Stimulated activated CD8-positive, alpha-beta memory T cell treated with anti-CD3 and anti-CD28 coated beads, Interleukin-4, amount 100 ng/mL, for 24 hours (primary cell): ENCODE data around the gene MAP3K21.

Experiments used
- DNase-seq: peaks from one replicate; pipeline ENCODE4 v3.0.0-alpha.2; 2020; ENCODE audit warnings: low read depth

Gene MAP3K21

DNA sequence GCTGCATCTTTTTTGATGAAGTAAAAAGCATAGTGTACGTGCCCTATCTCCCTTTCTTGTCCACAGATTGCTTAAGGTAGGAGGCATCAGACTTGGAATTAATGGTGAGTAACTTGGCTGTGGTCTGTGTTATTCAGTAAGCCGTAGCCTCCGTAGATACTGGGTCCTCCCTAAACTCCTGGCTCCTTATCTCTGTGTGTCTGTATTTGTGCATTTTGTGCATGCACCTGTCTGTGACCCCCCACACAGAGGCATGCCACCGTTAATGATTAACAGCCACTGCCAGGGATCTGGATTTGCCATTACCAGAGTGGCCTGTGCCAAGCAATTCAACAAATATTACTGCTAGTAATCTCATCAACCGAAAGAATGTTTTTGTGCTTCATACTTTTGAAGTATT, 31.9 kb downstream of the MAP3K21 start:
- no peak for DNase-seq

DNA sequence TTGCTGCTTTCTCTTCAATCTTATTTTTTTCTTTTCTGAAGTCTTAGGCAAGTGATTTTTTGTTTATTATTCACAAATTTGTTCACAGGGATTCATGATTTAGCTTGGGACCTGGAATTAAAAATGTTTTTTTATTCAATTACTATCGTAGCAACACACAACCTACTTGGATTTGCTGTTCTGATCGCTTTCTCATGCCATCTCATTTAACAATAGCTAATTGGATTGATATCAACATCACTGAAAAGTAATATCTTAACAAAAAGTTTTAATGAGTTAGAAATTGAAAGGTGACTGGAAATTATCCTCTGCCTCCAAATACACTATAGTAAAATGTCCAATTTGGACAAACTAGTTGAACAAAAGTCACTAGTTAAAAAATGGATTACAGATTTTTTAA, 32.4 kb downstream of the MAP3K21 start:
- no peak for DNase-seq

DNA sequence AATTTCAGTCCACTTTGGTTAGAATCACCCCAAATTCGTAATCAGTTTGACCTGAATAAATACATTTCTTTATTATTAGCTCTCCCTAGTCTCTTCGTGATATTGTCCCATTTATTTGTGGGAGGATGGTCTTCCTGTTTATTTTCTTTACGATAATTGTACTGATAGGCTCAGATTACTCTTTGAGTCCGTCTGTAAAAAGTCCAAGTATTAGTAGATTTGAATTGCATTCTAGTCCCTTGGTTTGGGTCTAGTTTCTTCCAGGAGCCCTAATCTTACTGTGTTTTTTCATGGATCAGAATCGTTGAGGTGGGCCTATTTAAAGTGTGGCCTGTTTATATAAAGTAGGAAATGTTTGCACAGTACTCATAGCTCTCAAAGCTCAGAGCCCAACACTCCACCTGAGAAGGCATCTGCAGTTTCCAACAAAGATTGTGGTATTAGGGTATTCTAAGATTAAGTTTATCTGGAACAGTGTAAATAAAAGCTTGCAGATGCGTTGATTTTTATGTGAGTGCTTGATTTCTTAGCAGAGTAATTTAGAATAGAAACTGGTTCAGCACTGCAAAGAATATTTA, 33.1 kb downstream of the MAP3K21 start:
- DNase-seq: no peak

DNA sequence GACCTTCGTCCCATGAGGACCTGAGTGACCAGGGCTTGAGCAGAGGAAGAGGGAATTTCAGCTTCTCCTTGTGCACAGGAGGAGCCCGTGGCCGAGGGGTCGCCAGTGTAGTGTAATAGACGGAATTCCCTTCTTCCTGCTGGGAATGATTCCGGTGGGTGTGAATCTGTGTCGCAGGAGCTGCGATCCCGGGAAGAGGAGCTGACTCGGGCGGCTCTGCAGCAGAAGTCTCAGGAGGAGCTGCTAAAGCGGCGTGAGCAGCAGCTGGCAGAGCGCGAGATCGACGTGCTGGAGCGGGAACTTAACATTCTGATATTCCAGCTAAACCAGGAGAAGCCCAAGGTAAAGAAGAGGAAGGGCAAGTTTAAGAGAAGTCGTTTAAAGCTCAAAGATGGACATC, 34.4 kb downstream of the MAP3K21 start:
- no peak for DNase-seq

DNA sequence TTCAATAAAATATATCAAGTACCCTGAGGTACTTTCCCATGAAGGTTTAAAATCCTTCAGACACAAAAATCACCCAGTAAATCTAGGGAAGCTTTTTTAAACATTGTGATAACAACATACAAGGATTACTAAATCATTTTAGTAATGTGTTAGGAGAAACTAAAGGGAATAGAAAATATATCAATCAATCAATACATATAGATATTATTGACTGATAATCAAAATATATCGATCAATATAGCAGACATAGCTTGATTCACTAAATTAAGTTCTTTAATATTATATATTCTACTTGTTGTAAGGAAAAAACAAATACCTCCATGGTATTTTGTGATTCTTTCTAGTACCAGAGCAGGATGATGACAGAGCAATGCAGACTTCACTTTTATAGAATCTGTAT, 35.2 kb downstream of the MAP3K21 start:
- no peak for DNase-seq

DNA sequence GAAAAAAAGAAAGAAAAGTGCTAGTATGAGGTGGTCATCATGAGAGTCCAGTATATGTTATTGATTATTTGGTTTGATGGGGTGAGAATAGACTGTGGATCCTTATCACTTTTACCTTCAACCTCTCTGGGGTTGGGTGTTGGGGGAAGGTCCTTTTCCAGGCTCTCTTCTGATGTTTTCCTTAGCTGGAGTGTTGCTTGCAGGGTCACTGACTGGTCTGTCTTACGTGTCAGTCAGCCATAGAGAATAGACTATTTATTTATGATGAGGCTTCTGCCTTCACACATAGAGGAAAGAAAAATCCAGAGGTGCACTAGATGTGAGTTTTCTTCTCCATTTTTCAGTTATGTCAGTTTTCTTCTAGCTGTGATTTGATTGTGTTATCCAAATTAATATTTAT, 36.5 kb downstream of the MAP3K21 start:
- no peak for DNase-seq

DNA sequence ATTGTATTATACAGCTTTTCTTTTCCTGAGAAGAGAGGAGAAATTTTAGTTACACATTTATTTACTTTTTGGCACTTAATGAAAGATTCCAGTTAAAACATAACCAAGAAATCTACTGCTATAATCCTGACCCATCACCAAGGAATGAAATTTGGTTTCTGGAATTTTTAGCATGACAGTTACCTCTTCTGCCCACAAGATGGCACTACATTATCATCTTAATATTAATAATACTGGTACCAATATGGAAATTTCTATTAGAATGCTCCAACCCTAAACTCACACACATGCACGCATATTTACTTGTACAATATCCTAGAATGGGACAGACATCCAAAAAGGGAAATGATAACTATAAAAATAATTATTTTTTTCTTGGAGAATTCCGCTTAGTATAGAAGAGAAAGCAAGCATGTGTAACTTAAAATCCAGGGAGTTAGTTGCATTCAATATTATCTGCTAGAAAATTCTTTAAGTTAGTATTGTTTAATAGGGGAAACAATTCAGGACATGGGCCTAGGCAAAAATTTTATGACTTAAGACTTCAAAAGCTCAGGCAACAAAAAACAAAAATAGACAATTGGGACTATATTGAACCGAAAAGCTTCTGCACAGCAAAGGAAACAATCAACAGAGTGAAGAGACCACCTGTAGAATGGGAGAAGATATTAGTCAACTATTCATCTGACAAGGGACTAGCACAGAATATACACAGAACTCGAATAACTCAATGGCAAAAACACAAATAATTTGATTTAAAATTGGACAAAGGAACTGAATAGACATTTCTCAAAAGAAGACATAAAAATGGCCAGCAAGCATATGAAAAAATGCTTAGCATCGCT, 37.4 kb downstream of the MAP3K21 start:
- no peak for DNase-seq

DNA sequence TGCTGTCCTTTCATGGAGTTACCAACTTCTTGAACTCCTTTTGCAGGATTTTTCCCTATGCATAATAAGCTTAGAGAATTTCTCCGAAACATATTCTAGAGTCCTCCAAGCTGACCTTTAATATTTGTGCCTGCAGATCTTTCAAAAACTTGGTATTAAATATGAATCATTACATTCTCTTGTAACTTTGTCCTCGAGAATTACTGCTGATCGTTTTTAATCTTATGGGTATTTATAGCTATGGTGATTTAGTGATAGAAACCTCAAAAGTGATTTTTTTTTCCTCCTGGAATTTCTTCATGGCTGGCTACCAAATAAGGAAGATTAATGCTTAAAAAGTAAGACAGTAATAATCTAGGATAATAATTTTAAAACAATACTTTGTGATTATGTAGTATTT, 39.1 kb downstream of the MAP3K21 start:
- no peak for DNase-seq

DNA sequence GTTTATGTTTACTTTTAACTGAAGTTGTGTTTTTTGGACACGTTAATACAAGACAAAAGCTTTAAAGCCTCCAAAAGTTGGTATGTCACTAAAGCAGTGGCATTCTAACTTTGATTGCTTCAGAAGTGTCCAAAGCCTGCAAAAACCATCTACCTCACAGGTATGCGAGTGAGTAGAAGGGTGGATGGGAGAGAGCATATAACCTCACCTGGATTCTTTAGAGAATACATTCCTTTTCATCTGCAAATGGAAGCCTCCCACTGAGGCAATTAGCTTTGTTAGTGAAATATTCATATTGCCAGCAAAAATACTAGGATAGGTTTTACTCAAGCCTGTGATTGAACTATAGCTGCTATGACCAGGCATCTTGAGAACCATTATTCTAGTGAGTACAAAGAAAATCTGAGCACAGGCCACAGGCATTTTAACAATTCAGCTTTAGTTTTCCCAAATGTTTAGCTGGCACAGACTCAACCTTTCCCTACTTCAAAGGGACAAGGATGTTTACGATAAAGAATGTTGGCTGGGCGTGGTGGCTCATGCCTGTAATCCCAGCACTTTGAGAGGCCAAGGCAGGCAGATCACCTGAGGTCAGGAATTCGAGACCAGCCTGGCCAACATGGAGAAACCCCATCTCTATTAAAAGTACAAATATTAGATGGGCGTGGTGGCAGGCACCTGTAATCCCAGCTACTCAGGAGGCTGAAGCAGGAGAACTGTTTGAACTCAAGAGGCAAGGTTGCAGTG, 39.7 kb downstream of the MAP3K21 start:
- no peak for DNase-seq

DNA sequence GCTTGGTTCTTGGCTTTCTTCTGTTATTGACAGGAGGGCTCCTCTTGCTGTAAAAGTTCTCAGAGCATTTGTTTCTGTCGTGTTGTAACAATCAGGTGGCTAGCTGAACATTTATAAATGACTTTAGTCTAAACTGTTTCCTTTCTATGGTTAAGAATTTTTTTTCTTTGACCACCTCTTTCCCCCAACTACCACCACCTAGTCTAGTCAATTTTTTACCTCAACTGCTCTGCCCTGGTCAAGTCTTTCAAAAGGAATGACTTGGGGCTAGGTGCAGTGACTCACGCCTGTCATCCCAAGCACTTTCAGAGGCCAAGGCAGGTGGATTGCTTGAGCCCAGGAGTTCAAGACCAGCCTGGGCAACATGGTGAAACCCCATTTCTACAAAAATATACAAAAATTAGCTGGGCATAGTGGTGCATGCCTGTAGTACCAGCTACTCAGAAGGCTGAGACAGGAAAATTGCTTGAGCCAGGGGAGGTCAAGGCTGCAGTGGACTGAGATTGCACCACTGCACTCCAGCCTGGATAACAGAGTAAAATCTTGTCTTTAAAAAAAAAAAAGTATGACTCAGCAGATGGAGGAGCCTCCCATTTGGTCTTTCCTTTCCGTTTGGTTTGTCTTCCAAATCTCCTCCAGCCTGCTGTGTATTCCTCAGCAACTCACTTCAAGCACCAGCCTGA, 40.7 kb downstream of the MAP3K21 start:
- no peak for DNase-seq

DNA sequence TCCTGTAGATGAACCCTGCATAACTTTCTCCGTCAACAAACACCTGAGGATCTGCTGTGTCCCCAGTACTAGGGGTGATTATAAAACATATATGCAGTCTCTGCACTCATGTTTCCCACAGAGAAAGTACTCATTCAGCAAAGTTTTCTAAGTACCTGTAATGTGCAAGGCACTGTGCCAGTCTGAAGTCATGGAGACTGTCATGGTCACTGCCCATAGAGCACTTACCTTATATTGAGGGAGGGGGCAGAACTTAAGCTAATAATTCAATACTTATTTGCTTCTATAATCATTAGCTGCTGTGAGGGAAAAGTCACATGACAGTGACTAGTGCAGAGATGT, 41.2 kb downstream of the MAP3K21 start:
- DNase-seq: no peak

DNA sequence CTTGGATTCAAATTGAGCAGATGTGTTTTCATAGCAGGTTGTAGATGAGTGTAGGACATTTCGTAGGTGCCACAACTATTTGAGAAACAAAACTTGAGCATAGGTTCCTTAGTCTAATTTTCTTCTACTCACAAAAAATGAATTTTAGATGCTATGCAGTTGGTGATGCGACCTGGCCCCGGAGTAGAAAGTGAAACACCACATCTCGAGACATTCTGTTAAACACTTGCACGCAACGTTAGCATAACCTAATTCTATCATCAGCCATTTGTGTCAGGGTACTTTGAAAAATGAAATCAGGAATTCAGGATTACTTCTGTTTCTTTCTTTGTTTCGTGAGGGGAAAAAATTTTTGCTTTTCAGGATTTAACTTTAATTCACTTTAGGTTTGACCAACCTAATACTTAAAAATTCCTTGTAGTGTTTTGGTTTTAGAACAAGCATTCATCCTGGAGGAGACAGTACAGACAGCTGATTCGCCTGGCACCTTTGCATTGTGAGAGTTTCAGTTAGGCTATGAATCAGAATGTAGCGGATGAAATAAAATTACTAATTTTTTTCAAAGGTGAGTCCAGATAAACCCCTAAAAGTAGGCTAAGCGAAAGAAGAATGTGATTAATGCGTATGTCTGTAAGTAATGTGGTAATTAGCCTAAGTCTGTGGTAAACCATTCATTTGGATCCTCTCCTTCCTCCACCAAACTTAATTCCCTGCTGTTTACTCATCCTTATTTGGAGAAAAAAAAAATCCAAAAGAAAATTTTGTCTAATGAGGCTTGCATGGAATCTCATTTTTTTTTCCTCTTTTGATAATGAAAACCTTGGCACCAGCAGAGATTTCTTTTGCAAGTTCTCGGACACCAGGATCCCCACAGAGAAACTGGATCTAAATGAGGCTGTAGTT, 44.9 kb downstream of the MAP3K21 start:
- DNase-seq: no peak

DNA sequence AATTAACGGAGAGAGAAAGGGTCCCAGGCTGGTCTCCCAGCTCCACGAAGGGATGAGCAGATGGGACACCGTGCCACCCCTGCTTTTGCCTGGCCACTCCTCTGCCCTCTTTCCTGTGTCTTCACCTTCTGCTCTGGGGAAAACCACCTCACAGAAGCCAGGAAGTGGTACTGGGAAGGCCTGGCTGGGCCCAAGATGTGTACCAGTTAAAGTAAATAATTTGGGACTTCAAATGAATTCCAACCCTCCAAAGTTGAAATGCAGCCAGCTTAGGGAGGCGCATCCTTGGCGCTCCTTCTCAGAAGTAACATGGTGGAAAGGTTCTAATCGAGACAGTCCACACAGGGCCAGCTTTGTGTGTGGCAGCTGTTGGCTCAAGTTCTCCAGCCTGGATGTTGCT, 45.7 kb downstream of the MAP3K21 start:
- DNase-seq: no peak

DNA sequence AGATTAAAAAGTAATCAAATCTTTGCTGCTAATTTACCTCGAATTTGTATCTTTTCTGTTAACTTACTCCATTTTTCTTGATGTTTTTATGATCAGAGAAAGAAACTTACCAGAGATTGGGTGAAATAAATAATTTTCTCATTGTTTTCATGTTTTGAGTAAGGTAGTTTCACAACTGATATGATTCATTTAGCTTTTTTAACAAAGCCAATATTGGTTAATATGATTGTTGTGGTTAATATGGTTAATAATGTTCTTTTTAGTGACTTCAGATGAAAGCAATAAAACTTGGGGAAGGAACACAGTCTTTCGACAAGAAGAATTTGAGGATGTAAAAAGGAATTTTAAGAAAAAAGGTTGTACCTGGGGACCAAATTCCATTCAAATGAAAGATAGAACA, 48.1 kb downstream of the MAP3K21 start:
- DNase-seq: no peak

DNA sequence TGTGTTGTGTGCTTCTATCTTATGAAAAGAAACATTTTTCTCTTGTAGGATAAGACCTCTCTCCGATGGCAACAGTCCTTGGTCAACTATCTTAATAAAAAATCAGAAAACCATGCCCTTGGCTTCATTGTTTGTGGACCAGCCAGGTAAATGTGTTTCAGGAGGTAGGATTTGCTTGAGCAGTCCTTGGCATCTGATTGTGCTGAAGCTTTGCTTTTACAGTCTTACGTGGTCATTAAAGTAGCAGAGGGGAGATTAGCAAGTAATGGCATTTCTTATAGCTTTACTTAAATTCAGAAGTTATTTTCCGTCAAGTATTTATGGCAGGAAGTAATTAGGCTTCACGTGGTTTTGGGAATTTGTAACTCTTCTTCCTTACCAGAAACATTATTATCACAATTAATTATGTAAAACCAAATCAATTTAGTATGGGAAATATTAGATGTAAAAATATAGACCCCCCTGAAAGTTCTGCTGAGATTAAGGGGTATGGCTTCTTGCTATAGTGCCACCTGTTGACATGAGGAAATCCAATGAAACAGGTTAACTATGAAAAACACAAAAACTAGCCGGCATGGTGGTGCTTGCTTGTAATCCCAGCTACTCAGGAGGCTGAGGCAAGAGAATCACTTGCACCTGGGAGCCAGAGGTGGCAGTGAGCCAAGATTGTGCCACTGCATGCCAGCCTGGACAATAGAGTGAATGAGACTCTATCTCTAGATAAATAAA, 49.0 kb downstream of the MAP3K21 start:
- DNase-seq: no peak

DNA sequence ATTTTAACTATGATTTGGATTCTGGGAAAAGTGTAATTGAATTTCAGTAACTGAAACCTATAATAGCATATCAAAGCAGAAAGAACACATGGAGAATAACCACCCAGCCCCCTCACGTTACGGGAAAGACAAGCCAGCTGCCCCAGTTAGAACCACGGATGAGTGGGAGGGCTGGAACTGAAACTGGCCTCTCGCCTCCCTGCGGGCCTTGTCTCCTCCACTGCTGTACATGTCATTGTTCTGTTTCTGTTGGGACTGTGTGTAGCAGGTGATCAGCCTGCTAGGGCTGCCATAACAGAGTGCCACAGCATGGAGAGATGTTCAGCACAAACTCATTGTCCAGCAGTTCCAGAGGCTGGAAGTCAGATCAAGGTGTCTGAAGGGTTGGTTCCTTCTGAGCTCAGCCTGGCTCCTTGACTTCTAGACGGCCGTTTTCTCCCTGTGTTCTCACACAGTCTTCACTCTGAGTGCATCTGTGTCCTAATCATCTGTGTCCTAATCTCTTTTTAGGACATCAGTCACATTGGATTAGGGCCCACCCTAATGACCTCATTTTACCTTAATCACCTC, 52.4 kb downstream of the MAP3K21 start:
- DNase-seq: no peak

DNA sequence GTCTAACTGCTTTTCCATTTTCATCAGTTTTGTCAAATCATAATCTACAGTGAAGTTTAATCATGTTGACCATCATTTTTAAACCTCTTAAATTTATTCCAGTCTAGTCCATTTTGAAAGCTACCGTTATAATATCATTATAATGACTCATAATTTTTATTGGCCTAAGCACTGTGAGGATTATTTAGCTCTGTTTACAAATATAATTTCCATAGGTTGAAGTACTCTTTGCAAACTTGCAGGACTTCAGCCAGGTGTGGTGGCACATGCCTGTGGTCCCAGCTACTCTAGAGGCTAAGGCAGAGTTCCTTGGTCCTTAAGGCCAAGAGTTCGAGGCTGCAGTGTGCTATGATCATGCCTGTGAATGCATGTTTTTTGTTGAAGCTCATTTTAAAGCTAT, 54.3 kb downstream of the MAP3K21 start:
- DNase-seq: no peak

DNA sequence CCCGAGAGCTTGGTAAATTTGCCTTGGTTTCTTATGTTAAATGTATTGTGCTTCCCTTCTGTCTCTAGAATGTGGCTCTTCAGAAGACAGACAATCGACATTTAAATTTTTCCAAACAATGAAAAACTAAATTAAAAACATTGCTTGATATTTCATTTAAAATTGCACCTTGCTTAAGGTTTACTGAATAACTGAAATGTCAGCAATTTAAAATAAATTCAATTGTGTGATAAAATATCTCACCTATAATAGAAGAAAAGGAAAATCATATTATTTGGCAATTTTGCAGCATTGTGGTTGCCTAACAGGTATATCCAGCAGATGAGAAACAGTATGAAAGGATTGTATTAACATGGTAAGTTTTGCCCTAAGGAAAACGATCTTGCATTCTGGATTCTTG, 56.5 kb downstream of the MAP3K21 start:
- no peak for DNase-seq

DNA sequence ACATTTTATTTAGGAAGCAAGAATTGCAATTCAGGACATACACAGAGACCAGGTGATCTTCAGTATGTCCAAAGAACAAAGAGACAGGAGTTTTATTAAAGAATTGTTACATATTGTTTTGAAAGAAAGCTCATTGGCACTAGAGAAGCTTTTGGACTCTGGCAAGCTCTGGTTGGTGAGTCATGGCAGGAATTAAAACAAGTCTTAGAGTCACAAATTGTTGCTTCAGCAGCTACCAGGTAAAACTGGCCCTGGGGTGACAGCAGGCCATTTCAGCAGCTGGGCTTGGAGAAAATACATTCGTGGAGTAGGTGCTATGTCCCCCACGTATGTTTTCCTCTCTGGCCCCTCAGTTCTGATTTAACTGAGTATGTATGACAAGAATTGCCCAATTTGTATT, 58.8 kb downstream of the MAP3K21 start:
- no peak for DNase-seq

DNA sequence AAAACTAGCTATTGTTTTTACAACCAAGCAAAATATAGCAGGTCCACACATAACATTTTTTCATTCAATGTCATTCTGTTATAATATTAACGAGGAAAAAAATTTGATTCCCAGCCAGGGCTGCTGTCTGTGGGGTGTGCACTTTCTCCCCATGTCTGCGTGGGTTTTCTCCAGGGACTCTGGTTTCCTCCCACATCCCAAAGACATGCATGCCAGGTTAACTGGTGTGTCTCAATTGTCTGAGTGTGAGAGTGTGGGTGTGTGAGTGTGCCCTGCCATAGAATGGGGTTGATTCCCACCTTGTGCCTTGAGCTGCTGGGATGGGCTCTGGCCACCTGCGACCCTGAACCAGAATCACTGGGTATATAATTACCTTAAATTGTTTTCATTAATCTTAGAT, 60.1 kb downstream of the MAP3K21 start:
- no peak for DNase-seq

DNA sequence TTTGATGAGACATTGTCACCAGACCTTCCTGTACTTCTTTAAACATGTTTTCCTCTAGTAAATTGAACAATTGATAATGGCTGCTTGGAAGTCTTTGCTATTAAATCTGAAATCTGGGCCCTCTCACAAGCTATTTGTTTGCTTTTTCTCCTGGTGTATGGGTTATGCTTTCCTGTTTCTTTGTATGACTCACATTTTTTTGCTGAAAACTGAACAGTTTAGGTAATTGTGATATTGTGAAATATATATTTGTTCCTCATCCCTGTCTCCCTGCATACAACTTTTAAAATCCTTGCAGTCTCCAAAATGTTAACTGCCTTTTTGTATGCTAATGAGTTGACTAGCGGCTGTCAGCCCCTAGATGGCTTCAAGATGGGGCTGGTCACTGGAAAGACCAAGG, 61.6 kb downstream of the MAP3K21 start:
- no peak for DNase-seq
